ENCODE measurements around the gene SSU72.

- TF ChIP-seq CTCF (IDR thresholded peaks at IDR 0.05) (no peak), POLR2A (IDR thresholded peaks at IDR 0.05) (no peak)
Observed at GRCh38 chr1:1534401-1535154, 40.1 kb downstream of the SSU72 start.
